ENCODE measurements around the gene SEMA3G. TPM values are rescaled to one million over a fixed set of nuclear protein-coding genes. Genes with fewer than 3 reads are reported as not detected.

SEMA3G gene
- total RNA-seq = under 0.01 and 0.17 TPM in 2 replicates
- polyA plus RNA-seq = 0.02 TPM in 1 of 2 replicates, not detected in the other
- polyA plus RNA-seq (2012) = 0.10 TPM in 1 of 2 replicates, not detected in the other
- polyA minus RNA-seq (ENCODE audit: low replicate concordance) = not detected in 2 replicates

GRCh38 chr3:52444860-52445793 is at the start of gene SEMA3G:
SEMA3G (minus strand) TSS chr3:52445103; CDS start chr3:52445027, 76 bp downstream.
- TF ChIP-seq CTCF (conservative IDR thresholded peaks at IDR 0.05 in 1 of 2, IDR thresholded peaks at IDR 0.05 in 1 of 2; ENCODE audit: low read depth in 1 of 2, low read length in 2 of 2) (peak; percentile 13 to 47), EZH2 (IDR thresholded peaks at IDR 0.05; ENCODE audit: low read length, missing control alignments) (no peak)
- H2AFZ ChIP-seq (ENCODE audit: low read length) = no peak within 1 kb of the TSS
- H3K36me3 ChIP-seq (ENCODE audit: control insufficient read depth, insufficient read depth, low read length) = no peaks in the 10 kb centered on the region
- DNase-seq (ENCODE audit: low read depth in 2 of 2) = peak; percentile 26 to 49
- no peaks in the 10 kb centered on the region for H3K9me3 ChIP-seq (ENCODE audit: control insufficient read depth, insufficient read depth, low read depth, low read length)
- no peaks in the 10 kb centered on the region for H3K4me1 ChIP-seq (ENCODE audit: control insufficient read depth, extremely low read depth, insufficient read depth, low read length)
- H3K79me2 ChIP-seq (ENCODE audit: control insufficient read depth, insufficient read depth, low read length) = no peaks in the 10 kb centered on the region
- no peak within 1 kb of the TSS for H3K4me2 ChIP-seq (ENCODE audit: extremely low read depth, insufficient read depth, low read length)
- no peak within 1 kb of the TSS for H3K9ac ChIP-seq (ENCODE audit: insufficient read depth, low read length)
- H3K4me3 ChIP-seq (replicated peaks in 1 of 4; ENCODE audit: control extremely low read depth in 1 of 4, insufficient read depth in 1 of 4, low read depth in 3 of 4, low read length in 4 of 4) = no peak within 1 kb of the TSS
- no peaks in the 10 kb centered on the region for H3K27me3 ChIP-seq (ENCODE audit: control insufficient read depth, insufficient read depth, low read length)
- no peak within 1 kb of the TSS for H3K27ac ChIP-seq (ENCODE audit: insufficient read depth, low read length)
- no peaks in the 10 kb centered on the region for H4K20me1 ChIP-seq (ENCODE audit: control insufficient read depth, extremely low read depth, insufficient read depth, low read length)

GRCh38 chr3:52494445-52494844 is 49.5 kb upstream of the SEMA3G start:
- Histone ChIP-seq H3K27ac (ENCODE audit: insufficient read depth, low read length) (no peak overlapping the region), H3K36me3 (ENCODE audit: control insufficient read depth, insufficient read depth, low read length) (peaks cover 22% of the 10 kb centered on the region), H3K27me3 (ENCODE audit: control insufficient read depth, insufficient read depth, low read length) (no peaks in the 10 kb centered on the region), H3K4me1 (ENCODE audit: control insufficient read depth, extremely low read depth, insufficient read depth, low read length) (peaks cover 11% of the 10 kb centered on the region), H3K4me3 (replicated peaks in 1 of 4; ENCODE audit: control extremely low read depth in 1 of 4, insufficient read depth in 1 of 4, low read depth in 3 of 4, low read length in 4 of 4) (no peak overlapping the region), H4K20me1 (ENCODE audit: control insufficient read depth, extremely low read depth, insufficient read depth, low read length) (no peaks in the 10 kb centered on the region), H3K9ac (ENCODE audit: insufficient read depth, low read length) (no peak overlapping the region), H3K79me2 (ENCODE audit: control insufficient read depth, insufficient read depth, low read length) (no peaks in the 10 kb centered on the region), H2AFZ (ENCODE audit: low read length) (no peak overlapping the region), H3K9me3 (ENCODE audit: control insufficient read depth, insufficient read depth, low read depth, low read length) (no peaks in the 10 kb centered on the region), H3K4me2 (ENCODE audit: extremely low read depth, insufficient read depth, low read length) (no peak overlapping the region)
- DNase-seq (ENCODE audit: low read depth in 2 of 2) = no peak
- TF ChIP-seq CTCF (conservative IDR thresholded peaks at IDR 0.05 in 1 of 2, IDR thresholded peaks at IDR 0.05 in 1 of 2; ENCODE audit: low read depth in 1 of 2, low read length in 2 of 2) (no peak), EZH2 (IDR thresholded peaks at IDR 0.05; ENCODE audit: low read length, missing control alignments) (no peak)

GRCh38 chr3:52493232-52494017 is 48.5 kb upstream of the SEMA3G start:
- H3K4me1 ChIP-seq (ENCODE audit: control insufficient read depth, extremely low read depth, insufficient read depth, low read length) = peaks cover 11% of the 10 kb centered on the region
- DNase-seq (ENCODE audit: low read depth in 2 of 2) = no peak
- peaks cover 30% of the 10 kb centered on the region for H3K36me3 ChIP-seq (ENCODE audit: control insufficient read depth, insufficient read depth, low read length)
- no peak overlapping the region for H3K4me3 ChIP-seq (replicated peaks in 1 of 4; ENCODE audit: control extremely low read depth in 1 of 4, insufficient read depth in 1 of 4, low read depth in 3 of 4, low read length in 4 of 4)
- H3K79me2 ChIP-seq (ENCODE audit: control insufficient read depth, insufficient read depth, low read length) = no peaks in the 10 kb centered on the region
- H3K27me3 ChIP-seq (ENCODE audit: control insufficient read depth, insufficient read depth, low read length) = no peaks in the 10 kb centered on the region
- no peak overlapping the region for H3K27ac ChIP-seq (ENCODE audit: insufficient read depth, low read length)
- no peak overlapping the region for H3K9ac ChIP-seq (ENCODE audit: insufficient read depth, low read length)
- TF ChIP-seq EZH2 (IDR thresholded peaks at IDR 0.05; ENCODE audit: low read length, missing control alignments) (no peak), CTCF (conservative IDR thresholded peaks at IDR 0.05 in 1 of 2, IDR thresholded peaks at IDR 0.05 in 1 of 2; ENCODE audit: low read depth in 1 of 2, low read length in 2 of 2) (no peak)
- H3K4me2 ChIP-seq (ENCODE audit: extremely low read depth, insufficient read depth, low read length) = no peak overlapping the region
- H4K20me1 ChIP-seq (ENCODE audit: control insufficient read depth, extremely low read depth, insufficient read depth, low read length) = no peaks in the 10 kb centered on the region
- no peak overlapping the region for H2AFZ ChIP-seq (ENCODE audit: low read length)
- no peaks in the 10 kb centered on the region for H3K9me3 ChIP-seq (ENCODE audit: control insufficient read depth, insufficient read depth, low read depth, low read length)
